NT2/D1 (cell line): Measurements from ENCODE around the gene KIF26A.

Experiments
- SUZ12 ChIP-seq: IDR thresholded peaks from 2 replicates; pipeline ENCODE4 v1.6.1; 2011; ENCODE audit not compliant: insufficient read length, insufficient read depth; ENCODE audit errors: extremely low read depth
- YY1 ChIP-seq: IDR thresholded peaks from 2 replicates; pipeline ENCODE4 v1.6.1; 2011; ENCODE audit not compliant: insufficient read length, insufficient read depth
- ZNF274 ChIP-seq: IDR thresholded peaks from 2 replicates; pipeline ENCODE4 v1.6.1; 2011; ENCODE audit warnings: mild to moderate bottlenecking, low read depth, low read length

DNA sequence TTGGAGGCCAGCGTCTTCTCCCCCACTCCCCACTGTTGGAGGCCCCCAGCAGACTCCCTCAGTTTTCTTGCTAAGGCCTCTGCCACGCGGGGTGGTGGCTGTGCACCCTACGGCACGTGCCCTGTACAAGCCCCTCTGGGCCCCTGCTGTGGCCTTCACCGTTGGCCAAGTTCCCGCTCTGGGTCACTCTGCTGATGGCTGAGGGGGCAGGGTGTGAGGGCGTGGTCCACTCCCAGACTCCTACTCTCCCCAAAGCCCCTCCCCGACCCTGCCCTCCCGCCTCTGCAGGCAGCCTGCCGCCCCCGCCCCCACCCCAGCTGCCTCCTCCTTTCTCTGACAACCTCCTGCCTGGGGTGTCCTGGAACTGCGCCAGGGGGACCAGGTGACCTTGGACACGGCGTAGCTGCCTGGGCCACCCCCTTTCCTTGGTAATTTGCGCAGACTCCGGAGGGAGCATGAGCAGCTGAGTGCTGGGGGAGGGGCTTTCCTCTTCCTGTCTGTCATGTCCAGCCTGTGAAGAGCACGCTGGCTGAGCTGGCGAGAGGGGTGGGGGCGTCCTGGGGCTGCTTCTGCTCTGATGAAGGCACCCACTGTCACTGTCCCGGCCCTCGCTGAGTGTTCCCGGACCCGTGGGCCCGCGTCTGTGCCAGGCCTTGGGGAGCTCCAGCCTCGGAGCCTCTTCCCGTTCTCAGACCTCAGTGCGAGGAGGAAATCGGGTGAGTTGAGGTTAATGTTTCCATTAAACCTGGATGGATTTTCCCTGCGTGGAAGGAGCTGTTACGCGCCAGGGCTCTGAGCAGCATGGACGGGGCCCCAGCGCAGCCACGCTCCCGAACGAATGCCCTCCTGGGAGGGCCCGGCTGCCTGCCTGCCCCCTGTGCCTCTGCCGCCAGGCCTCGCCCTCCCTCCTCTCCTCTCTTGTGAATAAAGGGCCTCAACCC is 85.0 kb downstream of the KIF26A start:
- TF ChIP-seq YY1 = no peak
- no peak for TF ChIP-seq SUZ12
- TF ChIP-seq ZNF274 = no peak
